ENCODE data around the gene AVPR2.
A peak's percentile ranks its signal among the peaks of the same experiment; 100 is the strongest.

The AVPR2 gene

GRCh38 chrX:153931748-153932147, 27.3 kb downstream of the AVPR2 start:
- H3K4me3 ChIP-seq (ENCODE audit: low read depth, low read length) = no peak overlapping the region

GRCh38 chrX:153932220-153932915, 27.9 kb downstream of the AVPR2 start:
- no peak for TF ChIP-seq CTCF (IDR thresholded peaks at IDR 0.05; ENCODE audit: low read depth, low read length, missing control alignments)
- no peak overlapping the region for H3K4me3 ChIP-seq (ENCODE audit: low read depth, low read length)
- no peak for DNase-seq (ENCODE audit: low read depth)

More at GRCh38 chrX:153931748-153932147, 27.3 kb downstream of the AVPR2 start:
- no peak for DNase-seq (ENCODE audit: low read depth)
- no peak for TF ChIP-seq CTCF (IDR thresholded peaks at IDR 0.05; ENCODE audit: low read depth, low read length, missing control alignments)

- peak overlapping the region; percentile 80 for H3K4me3 ChIP-seq (ENCODE audit: low read depth, low read length)
- DNase-seq (ENCODE audit: low read depth) = no peak
- TF ChIP-seq CTCF (IDR thresholded peaks at IDR 0.05; ENCODE audit: low read depth, low read length, missing control alignments) = no peak
Measured at GRCh38 chrX:153933748-153934147, 29.3 kb downstream of the AVPR2 start.

GRCh38 chrX:153934148-153934761, 29.8 kb downstream of the AVPR2 start:
- H3K4me3 ChIP-seq (ENCODE audit: low read depth, low read length) = peak overlapping the region; percentile 80
- DNase-seq (ENCODE audit: low read depth) = no peak
- no peak for TF ChIP-seq CTCF (IDR thresholded peaks at IDR 0.05; ENCODE audit: low read depth, low read length, missing control alignments)

GRCh38 chrX:153934762-153935325, 30.4 kb downstream of the AVPR2 start, which contains the start of gene NAA10:
TSS of gene NAA10 (minus strand) at chrX:153935037. CDS start at chrX:153934904, 133 bp downstream.
- peak within 1 kb of the TSS; percentile 80 for H3K4me3 ChIP-seq (ENCODE audit: low read depth, low read length)
- no peak for TF ChIP-seq CTCF (IDR thresholded peaks at IDR 0.05; ENCODE audit: low read depth, low read length, missing control alignments)
- no peak for DNase-seq (ENCODE audit: low read depth)

- DNase-seq (ENCODE audit: low read depth) = no peak
- no peak for TF ChIP-seq CTCF (IDR thresholded peaks at IDR 0.05; ENCODE audit: low read depth, low read length, missing control alignments)
- H3K4me3 ChIP-seq (ENCODE audit: low read depth, low read length) = peak overlapping the region; percentile 49
Measured at GRCh38 chrX:153935326-153935851, 30.9 kb downstream of the AVPR2 start.

Measured in GM12864 (cell line).